IMR-90 (cell line): ENCODE measurements around the gene NAV2. TPM values are rescaled to one million over a fixed set of nuclear protein-coding genes. Genes with fewer than 3 reads are reported as not detected.

Source experiments
- ATAC-seq: fragments of 200-7000 bp; cut with Tn5 transposase; 2 replicates; pipeline ENCODE4 v1.9.1; 2020; ENCODE audit warnings: low read depth, mild to moderate bottlenecking, moderate library complexity
- BruUV-seq: library from RNA; stranded (reverse); fragments of 400-500 nt; replicated peaks from 2 replicates; lab custom pipeline; 2021; lab: Mats Ljungman, UMichigan
- CTCF ChIA-PET: fragments of 300-600 bp; formaldehyde crosslinking; extraction: SDS; loops from one replicate; lab custom pipeline; 2021; ENCODE audit warnings: antibody characterized with exemption; lab: Yijun Ruan, JAX
- POLR2A ChIA-PET: fragments of 300-600 bp; sonication (Branson Sonifier 250); formaldehyde crosslinking; loops from one replicate; lab custom pipeline; 2022; ENCODE audit warnings: antibody characterized with exemption; ENCODE audit not compliant: unreplicated experiment; lab: Charles Lee
- DNase-seq: peaks from one replicate; pipeline ENCODE4 v3.0.0; 2013
- H2AFZ ChIP-seq: replicated peaks from 2 replicates; pipeline ENCODE3; 2013; ENCODE audit warnings: low read length, mild to moderate bottlenecking; ENCODE audit not compliant: poor library complexity
- H2AK5ac ChIP-seq: 2 replicates; pipeline ENCODE4 v1.6.1; 2013; ENCODE audit warnings: low read depth, low read length, inconsistent platforms
- H2AK9ac ChIP-seq: replicated peaks from 2 replicates; pipeline ENCODE3; 2013; ENCODE audit warnings: mild to moderate bottlenecking, low read depth, low read length, moderate library complexity; ENCODE audit not compliant: poor library complexity
- H2BK120ac ChIP-seq: 2 replicates; pipeline ENCODE4 v1.6.1; 2013; ENCODE audit warnings: low read depth, low read length, inconsistent platforms
- H2BK15ac ChIP-seq: 3 replicates; pipeline ENCODE4 v1.6.1; 2013; ENCODE audit warnings: low read depth, low read length, inconsistent platforms
- H2BK20ac ChIP-seq: 2 replicates; pipeline ENCODE4 v1.6.1; 2013; ENCODE audit warnings: low read depth, mild to moderate bottlenecking, inconsistent platforms, low read length, moderate library complexity
- H2BK5ac ChIP-seq: 2 replicates; pipeline ENCODE4 v1.6.1; 2013; ENCODE audit warnings: mild to moderate bottlenecking, low read depth, low read length, inconsistent platforms; ENCODE audit not compliant: poor library complexity, severe bottlenecking
- H3K14ac ChIP-seq: replicated peaks from 2 replicates; pipeline ENCODE4 v1.6.1; 2013; ENCODE audit warnings: low read depth, low read length, inconsistent platforms
- H3K18ac ChIP-seq: 2 replicates; pipeline ENCODE4 v1.6.1; 2013; ENCODE audit warnings: low read depth, low read length, control low read depth
- H3K23ac ChIP-seq: 2 replicates; pipeline ENCODE4 v1.6.1; 2013; ENCODE audit warnings: low read depth, low read length, inconsistent platforms
- H3K27ac ChIP-seq: 2 replicates; pipeline ENCODE4 v1.5.1; 2013; ENCODE audit warnings: mild to moderate bottlenecking, control low read depth, low read length; ENCODE audit not compliant: insufficient read depth
- H3K27me3 ChIP-seq: 2 replicates; pipeline ENCODE4 v1.6.1; 2013; ENCODE audit warnings: low read length; ENCODE audit not compliant: control insufficient read depth, insufficient read depth
- H3K36me3 ChIP-seq: 2 replicates; pipeline ENCODE4 v1.6.1; 2013; ENCODE audit warnings: low read length, mixed read lengths; ENCODE audit not compliant: control insufficient read depth, insufficient read depth
- H3K4ac ChIP-seq: 2 replicates; pipeline ENCODE4 v1.6.1; 2013; ENCODE audit warnings: low read depth, low read length, inconsistent platforms
- H3K4me1 ChIP-seq: 2 replicates; pipeline ENCODE4 v1.6.1; 2013; ENCODE audit warnings: low read length, mixed read lengths; ENCODE audit not compliant: control insufficient read depth, insufficient read depth
- H3K4me2 ChIP-seq: 2 replicates; pipeline ENCODE4 v1.6.1; 2013; ENCODE audit warnings: low read depth, mild to moderate bottlenecking, control low read depth, low read length, moderate library complexity
- H3K4me3 ChIP-seq: 2 replicates; pipeline ENCODE4 v1.5.1; 2013; ENCODE audit warnings: low read depth, mild to moderate bottlenecking, control low read depth, low read length, moderate library complexity; ENCODE audit not compliant: insufficient read depth
- H3K56ac ChIP-seq: 2 replicates; pipeline ENCODE4 v1.6.1; 2013; ENCODE audit warnings: low read length, inconsistent platforms; ENCODE audit not compliant: insufficient read depth; ENCODE audit errors: extremely low read depth
- H3K79me1 ChIP-seq, 2 experiments: 2 replicates each; pipeline ENCODE4 v1.6.1; 2013; ENCODE audit warnings: low read length in 2 of 2, inconsistent platforms in 1 of 2, low read depth in 1 of 2
- H3K9ac ChIP-seq: 2 replicates; pipeline ENCODE4 v1.6.1; 2013; ENCODE audit warnings: low read depth, low read length, control low read depth
- H3K9me1 ChIP-seq: 2 replicates; pipeline ENCODE4 v1.6.1; 2013; ENCODE audit warnings: low read length, inconsistent platforms; ENCODE audit not compliant: insufficient read depth
- H3K9me3 ChIP-seq: 2 replicates; pipeline ENCODE4 v1.6.1; 2013; ENCODE audit warnings: low read length; ENCODE audit not compliant: control insufficient read depth, insufficient read depth
- H4K20me1 ChIP-seq: 2 replicates; pipeline ENCODE4 v1.6.1; 2013; ENCODE audit warnings: low read length, inconsistent platforms; ENCODE audit not compliant: insufficient read depth
- H4K5ac ChIP-seq: 2 replicates; pipeline ENCODE4 v1.6.1; 2013; ENCODE audit warnings: mild to moderate bottlenecking, low read depth, low read length, control low read depth
- H4K8ac ChIP-seq, 2 experiments: 2 replicates each; pipeline ENCODE4 v1.6.1; 2013; ENCODE audit warnings: low read depth in 2 of 2, low read length in 2 of 2, control low read depth in 1 of 2, inconsistent platforms in 1 of 2
- H4K91ac ChIP-seq: 2 replicates; pipeline ENCODE4 v1.6.1; 2013; ENCODE audit warnings: low read depth, low read length, inconsistent platforms; ENCODE audit not compliant: insufficient read depth
- BHLHE40 ChIP-seq: fragments of 150-350 bp; IDR thresholded peaks from 2 replicates; pipeline ENCODE4 v1.6.1; 2016; ENCODE audit warnings: mild to moderate bottlenecking, low read depth, low read length
- CHD1 ChIP-seq: IDR thresholded peaks from 2 replicates; pipeline ENCODE4 v1.6.1; 2012; ENCODE audit warnings: low read depth, low read length, improper control_type of control experiment
- ELK1 ChIP-seq: fragments of 150-350 bp; IDR thresholded peaks from 2 replicates; pipeline ENCODE4 v1.6.1; 2016; ENCODE audit warnings: low read depth, mild to moderate bottlenecking, low read length, moderate library complexity, borderline replicate concordance
- FOS ChIP-seq: fragments of 150-350 bp; IDR thresholded peaks from 2 replicates; pipeline ENCODE4 v1.6.1; 2016; ENCODE audit warnings: low read depth, low read length
- MAFK ChIP-seq: IDR thresholded peaks from 2 replicates; pipeline ENCODE4 v1.6.1; 2012; ENCODE audit warnings: low read depth, low read length, improper control_type of control experiment
- MAZ ChIP-seq: IDR thresholded peaks from 2 replicates; pipeline ENCODE4 v1.6.1; 2012; ENCODE audit warnings: low read depth, mild to moderate bottlenecking, low read length, improper control_type of control experiment, moderate library complexity, borderline replicate concordance
- MXI1 ChIP-seq: IDR thresholded peaks from 2 replicates; pipeline ENCODE4 v1.6.1; 2012; ENCODE audit warnings: low read depth, mild to moderate bottlenecking, low read length, moderate library complexity, borderline replicate concordance
- NFE2L2 ChIP-seq: fragments of 150-350 bp; IDR thresholded peaks from 2 replicates; pipeline ENCODE4 v1.6.1; 2016; ENCODE audit warnings: low read depth, mild to moderate bottlenecking, low read length
- RAD21 ChIP-seq: IDR thresholded peaks from 2 replicates; pipeline ENCODE4 v1.6.1; 2012; ENCODE audit warnings: low read length, improper control_type of control experiment
- SMC3 ChIP-seq: fragments of 150-350 bp; IDR thresholded peaks from 2 replicates; pipeline ENCODE4 v1.6.1; 2016; ENCODE audit warnings: low read depth, mild to moderate bottlenecking, antibody characterized with exemption, low read length, moderate library complexity
- USF2 ChIP-seq: fragments of 150-350 bp; IDR thresholded peaks from 2 replicates; pipeline ENCODE4 v1.6.1; 2017; ENCODE audit warnings: mild to moderate bottlenecking, antibody characterized with exemption, low read length, low read depth
- WGBS, 2 experiments: methylation state at CpG; one replicate each; pipeline versions ENCODE4 v1.1.5 to v1.1.7; 2013; ENCODE audit warnings: missing lambda C conversion rate in 2 of 2; ENCODE audit not compliant: insufficient read length in 1 of 2; ENCODE audit errors: extremely low coverage in 2 of 2; 5-methylcytosine and 5-hydroxymethylcytosine counted together
- dilution Hi-C: fragments of 300-500 bp; cut with HindIII; formaldehyde crosslinking; loops from one replicate; pipeline ENCODE4 v1.14.3; 2018; ENCODE audit warnings: low sequenced_read_pairs; ENCODE audit not compliant: unreplicated experiment
- in situ Hi-C: fragments of 300-500 bp; cut with MboI; formaldehyde crosslinking; loops from 3 replicates; pipeline ENCODE4 v1.14.3; 2019; ENCODE audit warnings: low sequenced_read_pairs, inconsistent platforms, mixed read lengths
- intact Hi-C: fragments of 100-400 bp; cut with micrococcal nuclease; formaldehyde crosslinking; loops from 2 replicates; pipeline ENCODE4 v1.10.0; 2022
- polyA plus RNA-seq, 3 experiments: library from polyadenylated mRNA; depleted of rRNA; stranded (reverse); fragments of >200 nt; gene quantifications; 2 replicates each; pipeline ENCODE4 v1.2.3, GENCODE V29; 2012; ENCODE audit warnings: low replicate concordance in 1 of 3
- total RNA-seq: library from RNA; depleted of rRNA; stranded (reverse); fragments of >200 nt; gene quantifications from 2 replicates; pipeline ENCODE4 v1.2.3, GENCODE V29; 2012

Gene NAV2
- total and polyA plus RNA-seq, 2 of the 4 experiments (the other 2 are of a cell fraction): 4.5 to 12.6 TPM

GRCh38 chr11:20122131-20122530, 409.5 kb downstream of the NAV2 start:
- Histone ChIP-seq H3K9ac (no peak overlapping the region), H3K14ac (no peak overlapping the region), H4K20me1 (no peaks in the 10 kb centered on the region), H3K79me1 (no peaks in the 10 kb centered on the region; a peak in 1 of 4 replicates), H4K5ac (no peak overlapping the region), H3K4ac (no peak overlapping the region), H3K4me3 (no peak overlapping the region), H3K4me2 (no peak overlapping the region), H2BK120ac (no peak overlapping the region), H2AK9ac (no peak overlapping the region), H4K91ac (no peak overlapping the region), H2BK15ac (no peak overlapping the region), H3K56ac (no peak overlapping the region), H3K4me1 (no peaks in the 10 kb centered on the region), H3K27ac (no peak overlapping the region), H4K8ac (no peak overlapping the region), H3K18ac (no peak overlapping the region), H2AFZ (no peak overlapping the region), H3K27me3 (no peaks in the 10 kb centered on the region), H2BK20ac (no peak overlapping the region), H3K9me3 (no peaks in the 10 kb centered on the region), H2BK5ac (no peak overlapping the region), H3K9me1 (no peaks in the 10 kb centered on the region; the same call in 1 of the 2 replicates), H2AK5ac (no peak overlapping the region), H3K23ac (no peak overlapping the region), H3K36me3 (peaks cover 22% of the 10 kb centered on the region)
- no TSS peak for BruUV-seq
- no CpG with 5 or more reads among the region's 3 CpGs for WGBS, 2 experiments
- ChIA-PET POLR2A (no interaction called here), CTCF (interaction anchor here (0.6 kb wide), 1 partner anchor 323 kb away, joined by 3 read pairs; no protein-coding TSS in a partner anchor)
- ATAC-seq (no peak), DNase-seq (no peak)
- intact Hi-C loops: no loop called here
- in situ Hi-C loops: loop anchor here (10.0 kb wide), 1 partner anchor 387 kb away; no protein-coding TSS in a partner anchor
- no peak for TF ChIP-seq USF2
- no peak for TF ChIP-seq CHD1
- no peak for TF ChIP-seq MAFK
- TF ChIP-seq MXI1: no peak
- no peak for TF ChIP-seq NFE2L2
- no peak for TF ChIP-seq SMC3
- TF ChIP-seq RAD21: no peak
- no peak for TF ChIP-seq FOS
- TF ChIP-seq ELK1: no peak
- no peak for TF ChIP-seq MAZ
- no peak for TF ChIP-seq BHLHE40
- dilution Hi-C loops: no loop called here
